ENCODE measurements around the gene PRKCB. TPM values are rescaled to one million over a fixed set of nuclear protein-coding genes. Genes with fewer than 3 reads are reported as not detected.

Gene PRKCB
- total and polyA plus RNA-seq, 2 experiments from 2014 or later: 3.7 to 16.4 TPM

- Histone ChIP-seq H3K36me3 (ENCODE audit: insufficient read depth) (no peaks in the 10 kb centered on the region), H3K4me3 (no peak overlapping the region), H3F3A (replicated peaks; ENCODE audit: low read depth) (no peaks in the 10 kb centered on the region), H3K79me2 (replicated peaks; ENCODE audit: insufficient read depth) (no peaks in the 10 kb centered on the region), H2AFZ (no peak overlapping the region), H3K27me3 (ENCODE audit: insufficient read depth) (no peaks in the 10 kb centered on the region), H3K27ac (ENCODE audit: low read depth) (no peak overlapping the region), H3K4me1 (ENCODE audit: insufficient read depth) (no peaks in the 10 kb centered on the region), H4K20me1 (replicated peaks; ENCODE audit: insufficient read depth) (no peaks in the 10 kb centered on the region), H3K9me2 (ENCODE audit: insufficient read depth) (no peaks in the 10 kb centered on the region), H3K4me2 (no peak overlapping the region)
- H3K27me3 Mint-ChIP-seq (ENCODE audit: insufficient read depth, low read depth, poor library complexity): no peaks in the 10 kb centered on the region
- no peaks in the 10 kb centered on the region for H3K9me3 Mint-ChIP-seq
- DNase-seq (ENCODE audit: low spot score) (no peak), ATAC-seq (no peak)
- H3K36me3 Mint-ChIP-seq (ENCODE audit: low read depth): no peaks in the 10 kb centered on the region
- no peak overlapping the region for H3K27ac Mint-ChIP-seq
- H3K4me1 Mint-ChIP-seq: no peaks in the 10 kb centered on the region
- H3K4me3 Mint-ChIP-seq: no peak overlapping the region
- TF ChIP-seq ZNF114 (CRISPR knock-in tag; IDR thresholded peaks at IDR 0.05) (no peak), ZNF331 (CRISPR knock-in tag; IDR thresholded peaks at IDR 0.05; ENCODE audit: low read depth) (no peak), EZH2phosphoT487 (IDR thresholded peaks at IDR 0.05; ENCODE audit: unreplicated experiment) (no peak), NANOG (IDR thresholded peaks at IDR 0.05; ENCODE audit: borderline replicate concordance) (no peak), ZNF462 (CRISPR knock-in tag; IDR thresholded peaks at IDR 0.05) (no peak), CTCF (conservative IDR thresholded peaks at IDR 0.05; ENCODE audit: low read depth in 2 of 2) (no peak), JUNB (IDR thresholded peaks at IDR 0.05; ENCODE audit: unreplicated experiment) (no peak), CREB1 (CRISPR knock-in tag; IDR thresholded peaks at IDR 0.05; ENCODE audit: low read depth) (no peak), POLR2AphosphoS5 (IDR thresholded peaks at IDR 0.05; ENCODE audit: low read depth) (no peak), EZH2 (IDR thresholded peaks at IDR 0.05; ENCODE audit: low read depth, unreplicated experiment) (no peak), STAT1 (IDR thresholded peaks at IDR 0.05; ENCODE audit: unreplicated experiment) (no peak), REST (IDR thresholded peaks at IDR 0.05; ENCODE audit: unreplicated experiment) (no peak)
- TF ChIP-seq, protein P1, sequence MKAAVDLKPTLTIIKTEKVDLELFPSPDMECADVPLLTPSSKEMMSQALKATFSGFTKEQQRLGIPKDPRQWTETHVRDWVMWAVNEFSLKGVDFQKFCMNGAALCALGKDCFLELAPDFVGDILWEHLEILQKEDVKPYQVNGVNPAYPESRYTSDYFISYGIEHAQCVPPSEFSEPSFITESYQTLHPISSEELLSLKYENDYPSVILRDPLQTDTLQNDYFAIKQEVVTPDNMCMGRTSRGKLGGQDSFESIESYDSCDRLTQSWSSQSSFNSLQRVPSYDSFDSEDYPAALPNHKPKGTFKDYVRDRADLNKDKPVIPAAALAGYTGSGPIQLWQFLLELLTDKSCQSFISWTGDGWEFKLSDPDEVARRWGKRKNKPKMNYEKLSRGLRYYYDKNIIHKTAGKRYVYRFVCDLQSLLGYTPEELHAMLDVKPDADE (IDR thresholded peaks at IDR 0.05): no peak
Observed at GRCh38 chr16:24005577-24005976, 169.8 kb downstream of the PRKCB start.
